Measurements from ENCODE around the gene CRYBA4. TPM values are rescaled to one million over a fixed set of nuclear protein-coding genes. Genes with fewer than 3 reads are reported as not detected.

Gene CRYBA4
- total and polyA plus RNA-seq, 10 of the 15 experiments (the other 5 are each of a cell fraction or from before 2014, with no cell fraction given), result 0.12 to 0.17 TPM; not detected in 8

- CTCF ChIA-PET, result interaction anchor here (0.8 kb wide), 1 partner anchor 131 kb away, joined by 4 read pairs; no protein-coding TSS in a partner anchor
- no peak for ATAC-seq
- Histone ChIP-seq H3K4me2 (ENCODE audit: control insufficient read depth, insufficient read depth) (no peak overlapping the region), H3K36me3 (ENCODE audit: control insufficient read depth in 2 of 2, insufficient read depth in 2 of 2, low read length in 1 of 2) (no peaks in the 10 kb centered on the region), H3K9ac (ENCODE audit: control insufficient read depth, insufficient read depth, low read length) (no peak overlapping the region), H3K4me1 (ENCODE audit: control insufficient read depth, insufficient read depth, low read length) (no peaks in the 10 kb centered on the region), H3K27ac (ENCODE audit: control insufficient read depth, insufficient read depth) (no peak overlapping the region), H3K9me3 (replicated peaks; ENCODE audit: control insufficient read depth, insufficient read depth, low read length) (no peaks in the 10 kb centered on the region; the same call in 2 of the 3 replicates), H3K4me3 (no peak overlapping the region), H3K79me2 (ENCODE audit: control insufficient read depth, insufficient read depth, low read length) (no peaks in the 10 kb centered on the region), H2AFZ (ENCODE audit: control insufficient read depth, low read depth, low read length) (no peak overlapping the region), H4K20me1 (ENCODE audit: control insufficient read depth, insufficient read depth) (no peaks in the 10 kb centered on the region), H3K27me3 (replicated peaks in 1 of 2; ENCODE audit: control insufficient read depth in 2 of 2, insufficient read depth in 2 of 2, low read length in 1 of 2) (no peaks in the 10 kb centered on the region)
- in situ Hi-C loops (cut with MboI), result no loop called here
- BruUV-seq (replicated peaks), result no TSS peak
- TF ChIP-seq MEF2B (IDR thresholded peaks at IDR 0.05; ENCODE audit: partially characterized antibody, poor library complexity, severe bottlenecking), result no peak
- TF ChIP-seq POLR2AphosphoS2 (IDR thresholded peaks at IDR 0.05; ENCODE audit: low read depth, low read length), result no peak
- POLR2A ChIA-PET, result no interaction called here
- WGBS (ENCODE audit: insufficient coverage, insufficient replicate concordance, low lambda C conversion rate, missing lambda C conversion rate), result 55% methylated on average over 2 of the region's 3 CpGs
- RAD21 ChIA-PET (ENCODE audit: unreplicated experiment), result no interaction called here
- intact Hi-C loops (cut with micrococcal nuclease; ENCODE audit: unreplicated experiment), result no loop called here
- DNase-seq (ENCODE audit: low read depth, low spot score), result no peak
- FAIRE-seq, result no peak
- SMC1A ChIA-PET (ENCODE audit: uncharacterized antibody, unreplicated experiment), result no interaction called here
These were observed 12.4 kb downstream of the CRYBA4 start for GRCh38 chr22:26634189-26634588.

DNA sequence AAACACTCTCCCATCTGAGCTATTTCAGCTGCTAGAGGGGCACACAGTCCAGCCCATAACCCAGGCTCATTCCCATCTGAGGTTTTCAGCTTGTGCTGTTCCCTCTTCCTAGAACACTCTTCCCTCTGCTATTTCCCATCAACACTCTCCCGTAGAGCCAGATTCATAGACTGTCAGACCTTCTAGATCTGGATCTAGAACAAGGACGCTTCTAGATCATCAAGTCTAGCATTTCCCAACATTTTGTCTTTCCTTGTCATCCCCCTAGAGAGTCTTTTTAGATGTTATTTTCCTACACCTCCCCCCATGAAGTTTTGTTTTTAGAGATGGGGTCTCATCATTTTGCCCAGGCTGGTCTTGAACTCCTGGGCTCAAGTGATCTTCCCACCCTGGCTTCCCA, 13.4 kb downstream of the CRYBA4 start:
- FAIRE-seq (no peak), ATAC-seq (no peak), DNase-seq (ENCODE audit: low read depth, low spot score) (no peak)
- Histone ChIP-seq H2AFZ (ENCODE audit: control insufficient read depth, low read depth, low read length) (no peak overlapping the region), H3K9ac (ENCODE audit: control insufficient read depth, insufficient read depth, low read length) (no peak overlapping the region), H3K27ac (ENCODE audit: control insufficient read depth, insufficient read depth) (no peak overlapping the region), H3K27me3 (replicated peaks in 1 of 2; ENCODE audit: control insufficient read depth in 2 of 2, insufficient read depth in 2 of 2, low read length in 1 of 2) (no peaks in the 10 kb centered on the region), H3K36me3 (ENCODE audit: control insufficient read depth in 2 of 2, insufficient read depth in 2 of 2, low read length in 1 of 2) (no peaks in the 10 kb centered on the region), H3K79me2 (ENCODE audit: control insufficient read depth, insufficient read depth, low read length) (no peaks in the 10 kb centered on the region), H4K20me1 (ENCODE audit: control insufficient read depth, insufficient read depth) (no peaks in the 10 kb centered on the region), H3K4me3 (no peak overlapping the region), H3K9me3 (replicated peaks; ENCODE audit: control insufficient read depth, insufficient read depth, low read length) (no peaks in the 10 kb centered on the region; the same call in 2 of the 3 replicates), H3K4me2 (ENCODE audit: control insufficient read depth, insufficient read depth) (no peak overlapping the region), H3K4me1 (ENCODE audit: control insufficient read depth, insufficient read depth, low read length) (no peaks in the 10 kb centered on the region)
- ChIA-PET POLR2A (no interaction called here), RAD21 (ENCODE audit: unreplicated experiment) (no interaction called here), SMC1A (ENCODE audit: uncharacterized antibody, unreplicated experiment) (interaction anchor here (0.7 kb wide), 1 partner anchor 27 kb away, joined by 3 read pairs; no protein-coding TSS in a partner anchor), CTCF (interaction anchor here (1.2 kb wide), 1 partner anchor 11 kb away, joined by 3 read pairs; no protein-coding TSS in a partner anchor)
- TF ChIP-seq MTA3 (IDR thresholded peaks at IDR 0.05; ENCODE audit: borderline replicate concordance, low read length), result no peak
- TF ChIP-seq BRCA1 (IDR thresholded peaks at IDR 0.05; ENCODE audit: low read depth, low read length), result no peak
- TF ChIP-seq ATF2 (IDR thresholded peaks at IDR 0.05; ENCODE audit: low read length), result no peak
- no peak for TF ChIP-seq SMARCA5 (IDR thresholded peaks at IDR 0.05)
- WGBS (ENCODE audit: insufficient coverage, insufficient replicate concordance, low lambda C conversion rate, missing lambda C conversion rate), result 50% methylated on average over 2 of the region's 2 CpGs
- no TSS peak for BruUV-seq (replicated peaks)
- in situ Hi-C loops (cut with MboI) (no loop called here), intact Hi-C loops (cut with micrococcal nuclease; ENCODE audit: unreplicated experiment) (no loop called here)
